ENCODE measurements around the gene GLB1L3.

The GLB1L3 gene

DNA sequence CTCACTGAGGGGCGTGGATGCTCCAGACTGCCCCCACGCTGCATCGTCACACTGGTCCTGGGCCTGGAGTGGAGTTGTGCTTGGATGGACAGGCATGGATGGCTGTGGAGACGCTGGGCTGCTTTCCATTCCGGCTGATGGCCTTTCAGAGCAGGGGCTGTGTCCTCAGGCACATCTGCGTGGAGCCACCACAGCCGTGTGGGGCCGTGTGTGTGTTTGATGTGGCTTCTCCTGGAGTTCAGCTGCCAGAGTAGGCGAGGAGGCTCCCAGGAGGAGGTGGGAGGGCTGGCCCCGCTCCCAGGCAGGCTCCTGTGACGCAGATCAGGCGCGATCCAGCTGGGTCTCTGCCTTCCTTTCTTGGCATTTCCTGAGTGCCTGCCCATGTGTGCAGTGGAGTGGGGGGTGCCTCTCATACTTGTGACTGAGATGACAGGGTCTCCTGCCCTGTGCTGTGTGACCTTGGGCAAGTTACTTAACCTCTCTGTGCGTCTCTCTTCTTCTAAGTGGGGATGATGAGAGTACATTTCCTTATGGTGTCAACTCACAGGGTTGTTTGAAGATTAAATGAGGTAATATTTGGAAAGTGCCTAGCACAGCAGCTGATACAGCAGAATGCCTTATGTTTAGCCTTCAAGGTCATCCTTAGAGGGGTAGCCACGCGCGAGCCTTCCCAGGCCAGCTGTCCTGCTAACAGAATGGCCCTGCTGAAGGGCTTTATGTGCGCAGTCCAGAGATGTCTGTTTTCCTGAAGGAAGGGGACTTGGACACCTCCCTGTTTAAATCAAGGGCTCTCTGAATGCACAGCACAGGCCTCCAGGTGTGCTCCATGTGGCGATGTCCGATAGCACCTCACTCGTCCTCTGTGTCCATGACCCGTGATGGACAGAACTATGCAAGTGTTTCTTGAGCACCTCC lies 89.1 kb downstream of the GLB1L3 start:
- DNase-seq = no peak

DNA sequence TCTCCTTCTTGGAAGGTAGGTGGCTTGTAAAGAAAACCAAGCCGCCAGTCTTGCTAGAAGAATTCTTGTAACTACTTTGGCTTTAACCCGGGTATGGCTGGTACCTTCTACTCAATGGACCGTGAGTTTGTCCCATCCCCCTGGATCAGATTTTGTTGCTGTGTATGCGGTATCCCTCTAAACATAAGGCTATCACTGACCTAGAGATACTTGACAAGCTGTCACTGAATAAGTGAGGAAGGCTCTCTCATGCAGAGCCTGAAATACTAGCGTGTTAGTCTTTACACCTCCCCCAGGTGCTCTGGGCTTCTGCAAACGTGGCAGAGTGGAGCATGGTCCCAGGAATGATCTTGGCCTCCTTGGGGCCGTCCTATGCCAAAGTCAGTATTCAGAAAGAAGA lies 90.1 kb downstream of the GLB1L3 start:
- no peak for DNase-seq

DNA sequence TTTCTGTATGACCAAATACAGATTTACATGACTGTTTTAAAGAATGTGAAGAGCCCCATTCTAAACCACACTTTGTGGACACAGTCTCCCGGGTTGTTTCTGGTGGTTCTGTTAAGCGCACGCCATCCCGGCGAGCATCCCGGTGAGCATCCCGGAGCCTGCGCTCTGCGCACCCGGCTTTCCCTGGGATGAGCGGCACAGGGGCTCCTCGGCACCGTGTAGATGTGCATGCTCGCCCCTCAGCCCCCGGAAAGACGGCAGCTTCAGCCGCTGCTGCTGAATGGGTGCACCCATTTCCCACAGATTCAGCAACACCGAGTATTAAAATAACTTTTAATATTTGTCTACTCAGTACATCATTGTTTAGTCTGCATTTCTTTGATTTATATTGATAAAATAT lies 91.6 kb downstream of the GLB1L3 start:
- DNase-seq = no peak
